ENCODE measurements around the gene ADGRL3. TPM values are rescaled to one million over a fixed set of nuclear protein-coding genes. Genes with fewer than 3 reads are reported as not detected.

The ADGRL3 gene
- total and polyA plus RNA-seq, 2 donors (not counting 1 experiment from before 2014, with no cell fraction given), result not detected

- ChIA-PET POLR2A (no interaction called here), CTCF (no interaction called here)
- H3K4me1 Mint-ChIP-seq, result no peaks in the 10 kb centered on the region
- Histone ChIP-seq H3K4me1 (ENCODE audit: control insufficient read depth in 2 of 2, insufficient read depth in 2 of 2, low read length in 2 of 2) (no peaks in the 10 kb centered on the region), H3K36me3 (replicated peaks in 1 of 2; ENCODE audit: control extremely low read depth in 1 of 2, control insufficient read depth in 1 of 2, extremely low read depth in 1 of 2, insufficient read depth in 2 of 2, low read length in 1 of 2) (no peaks in the 10 kb centered on the region), H3K27me3 (replicated peaks in 1 of 4; ENCODE audit: control extremely low read depth in 1 of 4, control insufficient read depth in 3 of 4, insufficient read depth in 4 of 4, low read length in 3 of 4) (no peaks in the 10 kb centered on the region), H3K4me2 (replicated peaks; ENCODE audit: low read depth, low read length, poor library complexity, severe bottlenecking) (no peak overlapping the region), H2AFZ (ENCODE audit: insufficient read depth, low read depth, low read length, poor library complexity, severe bottlenecking) (no peak overlapping the region), H3K9me3 (ENCODE audit: control extremely low read depth in 1 of 3, control insufficient read depth in 2 of 3, insufficient read depth in 1 of 3, low read length in 2 of 3) (no peaks in the 10 kb centered on the region), H3K9ac (ENCODE audit: low read length) (no peak overlapping the region), H3K27ac (ENCODE audit: low read length in 2 of 2) (no peak overlapping the region), H3K79me2 (ENCODE audit: control insufficient read depth, insufficient read depth, low read length) (no peaks in the 10 kb centered on the region), H4K20me1 (ENCODE audit: control insufficient read depth, insufficient read depth, low read length, poor library complexity, severe bottlenecking) (no peaks in the 10 kb centered on the region), H3K4me3 (ENCODE audit: control extremely low read depth in 1 of 5, extremely low read depth in 1 of 5, insufficient read depth in 1 of 5, low read depth in 2 of 5, low read length in 4 of 5) (no peak overlapping the region)
- DNase-seq, result no peak
- H3K27me3 Mint-ChIP-seq, result no peaks in the 10 kb centered on the region
- no peak for TF ChIP-seq CTCF (IDR thresholded peaks at IDR 0.05)
- TF ChIP-seq EZH2 (IDR thresholded peaks at IDR 0.05; ENCODE audit: borderline replicate concordance, insufficient read depth, low read depth, low read length, poor library complexity, severe bottlenecking), result no peak
- ATAC-seq (ENCODE audit: low read depth), result no peak
- H3K27ac Mint-ChIP-seq, result no peak overlapping the region
- peaks cover 2% of the 10 kb centered on the region for H3K9me3 Mint-ChIP-seq (ENCODE audit: insufficient read depth)
- WGBS (ENCODE audit: insufficient coverage), result 100% methylated on average over 3 of the region's 6 CpGs
- H3K4me3 Mint-ChIP-seq, result no peak overlapping the region
- intact Hi-C loops (cut with micrococcal nuclease), result no loop called here
Measured at GRCh38 chr4:61210186-61210939, 10.2 kb downstream of the ADGRL3 start.

GRCh38 chr4:61211781-61212180 lies 11.7 kb downstream of the ADGRL3 start:
- H3K9me3 Mint-ChIP-seq (ENCODE audit: insufficient read depth), result peaks cover 2% of the 10 kb centered on the region
- CTCF ChIA-PET, result no interaction called here

More at GRCh38 chr4:61211781-61212180, 11.7 kb downstream of the ADGRL3 start:
- Histone ChIP-seq H3K4me2 (replicated peaks; ENCODE audit: low read depth, low read length, poor library complexity, severe bottlenecking) (no peak overlapping the region), H3K9me3 (ENCODE audit: control extremely low read depth in 1 of 3, control insufficient read depth in 2 of 3, insufficient read depth in 1 of 3, low read length in 2 of 3) (no peaks in the 10 kb centered on the region), H4K20me1 (ENCODE audit: control insufficient read depth, insufficient read depth, low read length, poor library complexity, severe bottlenecking) (no peaks in the 10 kb centered on the region), H3K4me1 (ENCODE audit: control insufficient read depth in 2 of 2, insufficient read depth in 2 of 2, low read length in 2 of 2) (no peaks in the 10 kb centered on the region), H3K79me2 (ENCODE audit: control insufficient read depth, insufficient read depth, low read length) (no peaks in the 10 kb centered on the region), H3K27me3 (replicated peaks in 1 of 4; ENCODE audit: control extremely low read depth in 1 of 4, control insufficient read depth in 3 of 4, insufficient read depth in 4 of 4, low read length in 3 of 4) (no peaks in the 10 kb centered on the region), H3K9ac (ENCODE audit: low read length) (no peak overlapping the region), H3K27ac (ENCODE audit: low read length in 2 of 2) (no peak overlapping the region), H2AFZ (ENCODE audit: insufficient read depth, low read depth, low read length, poor library complexity, severe bottlenecking) (no peak overlapping the region), H3K36me3 (replicated peaks in 1 of 2; ENCODE audit: control extremely low read depth in 1 of 2, control insufficient read depth in 1 of 2, extremely low read depth in 1 of 2, insufficient read depth in 2 of 2, low read length in 1 of 2) (no peaks in the 10 kb centered on the region), H3K4me3 (ENCODE audit: control extremely low read depth in 1 of 5, extremely low read depth in 1 of 5, insufficient read depth in 1 of 5, low read depth in 2 of 5, low read length in 4 of 5) (no peak overlapping the region)
- TF ChIP-seq CTCF (IDR thresholded peaks at IDR 0.05), result no peak
- no peak for TF ChIP-seq EZH2 (IDR thresholded peaks at IDR 0.05; ENCODE audit: borderline replicate concordance, insufficient read depth, low read depth, low read length, poor library complexity, severe bottlenecking)
- POLR2A ChIA-PET, result no interaction called here
- ATAC-seq (ENCODE audit: low read depth) (no peak), DNase-seq (no peak)
- Mint-ChIP-seq H3K27ac (no peak overlapping the region), H3K27me3 (no peaks in the 10 kb centered on the region), H3K4me1 (no peaks in the 10 kb centered on the region), H3K4me3 (no peak overlapping the region)
- 60% methylated on average over 1 of the region's 1 CpG for WGBS (ENCODE audit: insufficient coverage)
- intact Hi-C loops (cut with micrococcal nuclease), result no loop called here

All from B cell (primary cell).